GM18507 (cell line): ENCODE results near the gene EME1.
"Not testable (repeated sequence)": the region's sequence is repeated elsewhere in the genome, so short reads cannot be mapped to it uniquely, and the experiment has no call there.

Source experiments
- DNase-seq: peaks from one replicate; pipeline ENCODE4 v3.0.0; 2011; ENCODE audit warnings: low read depth; ENCODE audit not compliant: insufficient read length; ENCODE audit errors: extremely low spot score
- FAIRE-seq: peaks from 2 replicates; lab custom pipeline; 2011; peaks lifted over from hg19 to GRCh38; lab: Jason Lieb, UNC

EME1 gene

DNA sequence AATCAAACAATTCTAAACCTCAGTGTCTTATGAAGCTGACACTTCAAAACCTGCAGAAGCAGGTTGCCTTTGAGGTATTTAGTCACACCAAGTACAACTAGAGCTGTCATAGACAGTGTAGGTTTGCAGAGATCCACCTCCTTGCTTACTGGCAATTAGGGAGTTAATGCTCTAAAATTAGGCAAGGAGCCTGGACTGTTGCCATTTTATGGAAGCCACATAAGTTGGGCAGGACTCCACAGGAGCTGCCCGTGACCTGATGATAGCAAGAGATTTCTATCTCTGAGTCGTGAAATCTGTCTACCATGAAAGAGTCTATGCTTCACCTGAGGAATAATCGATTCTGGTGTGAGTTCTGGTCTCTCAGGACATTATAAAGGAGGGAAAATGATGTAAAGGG, 8.9 kb downstream of the EME1 start:
- FAIRE-seq (no peak), DNase-seq (no peak)

DNA sequence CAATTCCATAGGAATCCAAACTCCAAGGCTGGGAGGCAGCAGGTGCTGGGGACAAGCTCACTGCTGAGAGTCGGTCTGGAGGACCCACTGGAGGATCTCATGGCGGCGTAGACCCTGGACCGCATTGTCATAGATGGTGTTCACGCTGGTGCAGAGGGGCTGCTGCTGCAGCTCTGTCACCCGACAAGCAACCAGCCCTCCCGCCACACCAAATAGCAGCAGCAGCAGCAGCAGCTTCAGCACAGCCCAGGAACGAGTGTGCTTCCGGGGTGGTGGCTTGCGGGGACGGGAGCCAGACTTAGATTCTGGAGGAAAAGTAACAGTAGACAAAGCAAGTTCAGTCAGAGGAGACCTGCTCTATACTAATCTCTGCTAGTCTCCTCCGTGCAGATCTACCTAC, 9.9 kb downstream of the EME1 start:
- DNase-seq (no peak), FAIRE-seq (no peak)

DNA sequence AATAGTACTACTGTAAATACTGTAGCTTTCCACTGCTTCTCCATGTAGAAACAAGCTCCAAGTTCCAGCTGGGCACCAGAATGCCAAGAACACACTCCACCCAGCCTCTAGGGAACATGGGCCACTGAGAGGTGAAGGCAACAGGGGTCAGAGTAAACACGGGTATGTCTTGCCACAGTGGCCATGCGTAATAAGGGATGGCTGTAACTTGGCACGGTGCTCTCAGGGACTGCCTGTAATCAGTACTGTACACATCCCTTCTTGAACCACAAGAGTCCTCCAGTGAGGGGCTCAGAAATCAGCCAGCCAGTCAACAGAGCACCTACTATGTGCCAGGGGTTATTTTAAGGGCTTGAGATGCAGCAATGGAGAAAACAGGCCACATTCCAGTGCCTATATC, 13.5 kb downstream of the EME1 start:
- DNase-seq (no peak), FAIRE-seq (no peak)

DNA sequence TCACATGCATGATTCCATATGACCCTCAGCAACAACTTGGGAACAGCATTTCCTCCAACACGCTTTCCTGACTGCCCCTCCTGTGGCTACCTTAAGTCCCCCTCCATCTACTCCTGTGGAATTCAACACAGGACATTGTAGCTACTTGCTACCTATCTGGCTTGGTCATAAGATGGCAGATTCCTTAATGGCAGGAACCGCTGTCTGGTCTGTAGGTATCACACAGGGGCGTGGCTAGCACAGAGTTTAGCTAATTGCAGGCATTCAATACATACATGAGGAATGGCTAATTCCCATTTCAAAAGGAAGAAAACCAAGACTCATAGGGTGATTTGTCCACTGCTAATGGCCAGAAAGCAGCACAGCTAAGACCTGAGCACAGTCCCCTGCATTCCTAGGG, 15.7 kb downstream of the EME1 start:
- no peak for FAIRE-seq
- no peak for DNase-seq

DNA sequence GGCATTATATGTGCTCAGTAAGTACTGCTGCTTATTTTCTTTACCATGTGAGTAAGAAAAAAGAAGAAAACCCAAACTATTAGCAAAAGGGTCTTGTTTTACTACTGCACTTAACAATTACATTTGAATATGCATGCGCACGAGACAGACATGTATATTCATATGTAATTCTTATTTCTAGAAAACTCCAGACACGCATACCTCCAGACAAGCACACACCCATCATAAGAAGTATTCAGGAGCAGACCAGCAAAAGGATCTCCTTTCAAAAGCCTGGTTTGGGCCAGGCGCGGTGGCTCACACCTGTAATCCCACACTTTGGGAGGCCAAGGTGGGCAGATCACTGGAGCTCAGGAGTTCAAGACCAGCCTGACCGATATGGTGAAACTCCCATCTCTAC, 16.5 kb downstream of the EME1 start:
- no peak for DNase-seq
- no peak for FAIRE-seq

DNA sequence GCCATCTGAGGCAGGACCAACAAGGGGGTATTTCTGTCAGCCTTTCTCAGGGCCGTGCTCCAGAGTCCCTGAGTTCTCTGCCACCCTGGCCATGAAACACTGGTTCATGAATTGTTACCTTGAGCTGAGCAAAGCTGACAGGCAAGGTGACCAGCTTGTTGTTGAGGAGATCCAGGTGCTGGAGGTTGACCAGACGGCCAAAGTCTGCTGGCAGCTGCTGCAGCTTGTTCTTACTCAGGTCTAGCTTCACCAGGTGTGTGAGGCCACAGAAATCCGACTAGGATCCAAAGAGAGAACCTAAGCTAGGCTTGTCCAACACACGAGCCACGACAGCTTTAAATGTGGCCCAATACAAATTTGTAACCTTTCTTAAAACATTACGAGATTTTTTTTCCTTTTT, 19.6 kb downstream of the EME1 start:
- no peak for FAIRE-seq

DNA sequence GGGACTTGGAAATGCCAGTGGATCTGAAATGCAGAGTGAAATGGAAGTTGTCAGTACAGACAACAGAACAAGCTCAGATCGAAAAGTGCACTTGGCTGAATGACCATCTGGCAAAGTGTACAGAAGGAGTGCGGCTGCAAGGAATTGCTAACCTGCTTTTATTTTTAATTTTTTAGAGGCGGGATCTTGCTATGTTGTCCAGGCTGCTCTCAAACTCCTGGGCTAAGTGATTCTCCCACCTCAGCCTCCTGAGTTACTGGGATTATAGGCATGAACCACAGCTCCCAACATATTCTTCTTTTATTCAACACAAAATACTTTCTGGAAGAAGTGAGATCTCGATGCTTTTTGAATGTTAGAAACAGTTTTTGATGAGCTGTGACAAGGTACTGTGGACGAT, 20.7 kb downstream of the EME1 start:
- DNase-seq (no peak), FAIRE-seq (no peak)

More for the DNA sequence above, 19.6 kb downstream of the EME1 start:
- DNase-seq = no peak

DNA sequence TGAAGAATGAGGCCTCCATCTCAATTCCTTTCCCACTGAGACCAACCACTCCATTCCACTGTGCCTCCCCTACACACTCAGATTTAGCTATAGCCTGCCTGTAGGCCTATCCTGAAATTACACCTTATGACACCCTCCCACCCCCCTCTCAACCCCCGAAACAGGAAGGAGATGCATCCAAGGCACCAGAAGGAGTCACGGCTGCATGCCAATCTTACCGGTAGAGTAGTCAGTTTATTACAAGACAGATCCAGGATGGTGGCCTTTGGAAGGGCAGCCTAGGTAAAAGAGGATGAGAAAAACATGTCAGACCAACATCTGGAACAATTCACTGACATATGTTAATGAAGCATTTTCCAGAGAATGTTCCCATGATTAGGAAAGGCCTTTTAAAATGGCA, 21.7 kb downstream of the EME1 start:
- FAIRE-seq (no peak), DNase-seq (no peak)

DNA sequence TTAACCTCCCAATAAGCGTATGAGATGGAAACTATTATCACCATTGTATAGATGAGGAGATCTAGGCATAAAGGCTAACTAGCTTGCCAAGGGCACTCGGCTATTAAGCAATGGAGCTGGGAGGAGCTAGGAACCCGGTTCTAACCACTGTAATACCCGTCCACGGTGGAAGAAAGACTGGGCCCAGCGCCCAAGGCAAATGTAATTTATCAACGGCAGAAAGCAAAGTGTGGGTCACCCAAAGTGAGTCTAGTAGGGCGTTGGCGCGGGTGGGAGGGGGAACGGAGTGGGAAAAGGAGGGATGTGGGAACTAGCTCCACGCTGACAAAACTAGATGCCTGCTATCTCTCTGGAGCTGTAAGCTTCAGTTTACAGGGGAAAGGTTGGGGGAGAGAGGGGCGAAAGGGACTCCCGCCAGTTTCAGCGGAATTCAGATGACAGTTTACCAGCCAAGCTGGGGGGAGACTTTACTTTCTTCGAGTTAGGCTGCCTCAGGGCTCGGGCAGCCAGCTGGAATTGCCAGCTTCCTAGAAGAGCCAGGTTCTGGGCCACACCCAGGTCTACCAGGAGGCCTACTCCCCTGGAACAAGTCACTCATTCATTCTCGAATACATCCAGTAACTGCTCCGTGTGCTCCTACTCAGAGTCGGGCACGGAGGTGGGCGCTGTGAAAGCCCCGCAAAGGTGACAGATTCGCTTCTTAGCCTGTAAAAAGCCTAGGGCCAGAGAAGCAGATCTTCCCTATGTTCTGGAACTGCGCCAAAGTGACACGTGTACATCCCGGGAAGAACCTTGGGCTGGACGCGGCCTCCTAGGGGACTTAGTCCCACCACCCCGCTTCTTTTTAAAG, 23.5 kb downstream of the EME1 start:
- DNase-seq = no peak
- no peak for FAIRE-seq

DNA sequence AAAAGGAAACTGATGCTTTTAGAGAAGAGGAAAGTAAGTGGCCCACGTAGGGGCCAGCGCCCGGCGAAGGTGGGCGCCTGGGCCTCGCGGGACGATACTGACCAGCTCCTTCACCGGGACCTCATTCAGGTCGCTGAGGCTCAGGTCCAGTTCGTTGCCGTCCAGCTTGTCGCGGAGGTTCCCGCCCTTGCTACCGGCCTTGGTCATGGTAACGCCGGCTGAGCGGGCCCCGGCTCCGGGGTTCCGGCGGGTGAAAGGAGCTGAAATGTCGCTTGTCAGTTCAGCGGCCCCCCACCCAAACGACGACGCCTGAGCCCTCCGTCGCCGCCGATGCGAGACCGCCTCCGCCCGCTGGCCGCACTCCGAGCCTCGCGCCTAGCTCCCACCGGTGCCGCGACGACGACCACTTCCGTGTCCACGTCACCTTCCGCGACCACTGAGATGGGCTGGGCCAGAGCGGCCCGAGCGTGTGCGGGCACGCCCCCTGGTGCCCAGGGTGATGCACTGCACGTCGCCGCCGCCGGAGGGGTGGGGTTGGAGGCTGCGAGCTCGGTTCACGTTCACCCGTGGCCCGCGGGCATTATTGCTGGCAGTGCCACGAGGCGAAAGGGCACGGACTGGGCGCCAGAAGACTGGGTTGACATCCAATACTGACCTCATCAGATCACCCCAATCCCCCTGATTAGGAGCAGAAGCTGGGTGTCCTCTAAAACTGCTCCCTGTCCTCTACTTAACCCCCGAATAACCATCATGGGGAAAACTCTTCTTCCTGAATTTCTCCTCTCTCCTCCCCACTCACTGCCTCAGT, 24.3 kb downstream of the EME1 start, which contains the start of gene LRRC59:
LRRC59 (minus strand) TSS at position 413 of the 808 bp plus-strand sequence; CDS start at position 207, 206 bp downstream.
- FAIRE-seq (peak; percentile 92), DNase-seq (peak; percentile 88)

DNA sequence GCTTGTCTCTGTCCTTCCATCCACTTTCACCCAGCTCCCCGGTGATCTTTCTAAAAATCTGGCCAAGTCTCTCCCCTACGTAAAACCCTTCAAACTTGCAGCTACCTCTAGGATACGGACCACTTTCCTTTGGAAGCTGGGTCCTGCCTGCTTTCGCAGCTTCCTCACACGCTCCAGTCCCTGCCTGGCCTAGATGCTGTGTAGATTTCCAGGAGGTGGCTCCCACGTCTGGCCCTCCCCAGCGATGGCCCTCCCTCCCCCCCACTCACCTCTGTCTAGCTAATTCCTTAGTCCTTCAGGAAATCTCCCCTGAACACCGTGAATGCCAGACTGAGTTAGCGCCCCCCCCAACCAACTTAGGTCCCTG, 24.9 kb downstream of the EME1 start:
- FAIRE-seq (no peak), DNase-seq (no peak)

DNA sequence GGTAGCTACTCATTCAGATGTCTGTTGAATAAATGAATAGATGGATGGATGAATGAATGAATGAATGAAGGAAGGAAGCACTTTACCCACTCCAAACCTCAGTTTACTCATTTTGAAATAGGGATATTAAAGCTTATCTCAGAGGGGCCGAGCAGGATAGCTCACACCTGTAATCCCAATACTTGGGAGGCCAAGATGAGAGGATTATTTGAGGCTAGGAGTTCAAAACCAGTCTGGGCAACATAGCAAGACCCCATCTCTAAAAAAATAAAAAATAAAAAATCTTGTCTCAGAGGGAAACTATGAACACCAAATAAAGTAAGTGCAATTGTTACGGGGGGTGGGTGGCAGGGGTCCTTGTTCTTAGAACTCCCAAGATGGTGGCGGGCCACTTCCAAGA, 25.6 kb downstream of the EME1 start:
- not testable (repeated sequence) for DNase-seq, FAIRE-seq

DNA sequence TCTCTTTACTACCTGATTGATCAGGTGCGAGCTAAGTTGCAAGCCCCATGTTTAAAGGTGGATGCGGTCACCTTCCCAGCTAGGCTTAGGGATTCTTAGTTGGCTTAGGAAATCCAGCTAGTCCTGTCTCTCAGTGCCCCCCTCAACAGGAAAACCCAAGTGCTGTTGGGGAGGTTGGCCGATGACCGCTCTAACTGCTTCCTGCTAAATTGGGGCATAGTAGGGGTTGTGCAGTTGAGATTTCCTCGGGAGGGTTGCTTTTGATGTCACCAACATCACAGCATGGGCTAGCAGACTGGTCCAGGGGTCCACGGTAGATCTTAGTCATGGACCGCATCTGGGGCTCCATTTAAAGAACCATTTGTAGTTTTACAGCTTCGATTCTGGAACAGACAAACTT, 26.6 kb downstream of the EME1 start:
- DNase-seq, FAIRE-seq: not testable (repeated sequence)

DNA sequence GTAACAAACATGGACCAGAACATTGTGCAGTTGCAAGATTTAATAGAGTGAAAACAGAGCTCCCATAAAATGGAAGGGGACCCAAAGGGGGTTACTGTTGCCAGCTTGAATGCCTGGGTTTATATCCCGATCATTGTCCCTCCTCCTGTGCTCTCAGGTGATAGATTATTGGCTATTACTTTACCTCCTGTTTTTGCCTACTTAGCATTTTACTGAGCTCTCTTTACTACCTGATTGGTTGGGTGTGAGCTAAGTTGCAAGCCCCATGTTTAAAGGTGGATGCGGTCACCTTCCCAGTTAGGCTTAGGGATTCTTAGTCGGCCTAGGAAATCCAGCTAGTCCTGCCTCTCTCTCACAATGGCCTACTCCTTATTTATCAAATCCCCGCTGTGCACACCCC, 32.3 kb downstream of the EME1 start:
- not testable (repeated sequence) for DNase-seq, FAIRE-seq

DNA sequence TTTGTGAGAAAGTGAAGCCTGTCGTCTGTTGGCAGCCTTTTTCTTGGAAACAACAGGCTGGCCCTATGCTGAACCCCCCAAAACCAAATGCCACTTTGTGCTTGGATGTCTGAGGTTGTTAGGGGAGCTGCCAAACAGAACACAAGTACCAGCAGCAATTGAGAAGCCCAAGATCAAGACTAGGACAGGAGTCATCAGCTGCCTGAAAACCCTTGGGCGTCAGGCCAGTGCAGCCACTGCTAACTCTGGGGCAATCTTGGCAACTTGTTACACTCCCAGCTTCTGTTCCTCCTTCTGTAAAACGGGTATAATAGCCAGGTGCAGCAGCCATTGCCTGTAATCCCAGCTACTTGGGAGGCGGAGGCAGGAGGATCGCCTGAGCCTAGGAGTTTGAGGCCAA, 33.5 kb downstream of the EME1 start:
- FAIRE-seq (no peak), DNase-seq (no peak)

DNA sequence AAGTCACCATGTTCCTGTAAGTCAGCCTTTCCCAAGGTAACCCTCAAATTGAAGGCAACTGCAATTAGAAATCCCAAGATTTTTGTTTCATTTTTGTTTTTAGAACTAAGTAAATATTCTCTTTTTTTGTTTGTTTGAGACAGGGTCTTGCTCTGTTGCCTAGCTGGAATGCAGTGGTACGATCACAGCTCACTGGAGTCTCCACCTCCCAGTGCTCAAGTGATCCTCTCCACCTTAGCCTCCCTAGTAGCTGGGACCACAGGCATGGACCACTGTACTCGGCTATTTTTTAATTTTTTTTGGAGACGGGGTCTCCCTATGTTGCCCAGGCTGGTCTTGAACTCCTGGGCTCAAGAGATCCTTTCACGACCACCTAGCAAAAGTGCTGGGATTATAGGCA, 34.9 kb downstream of the EME1 start:
- FAIRE-seq = no peak

DNA sequence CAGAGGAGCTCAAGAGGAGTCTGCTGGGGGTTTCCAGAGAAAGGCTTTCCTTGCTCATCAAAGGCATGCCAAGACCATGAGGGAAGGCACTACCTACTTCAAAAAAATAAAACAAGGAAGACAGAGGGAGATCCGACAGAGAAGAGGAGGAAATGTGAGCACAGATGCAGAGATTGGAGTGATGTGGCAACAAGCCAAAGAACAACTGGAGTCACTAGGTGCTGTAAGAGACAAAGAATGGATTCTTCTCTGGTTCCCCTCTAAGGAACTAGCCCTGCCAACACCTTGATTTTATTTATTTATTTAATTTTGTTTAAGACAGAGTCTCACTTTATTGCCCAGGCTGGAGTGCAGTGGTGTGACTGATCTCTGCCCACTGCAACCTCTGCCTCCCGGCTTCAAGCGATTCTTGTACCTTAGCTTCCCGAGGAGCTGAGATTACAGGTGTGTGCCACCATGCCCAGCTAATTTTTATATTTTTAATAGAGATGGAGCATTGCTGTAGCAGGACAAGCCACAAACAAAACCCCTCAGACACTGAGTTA, 39.2 kb downstream of the EME1 start:
- DNase-seq (no peak), FAIRE-seq (no peak)

More for the DNA sequence above, 34.9 kb downstream of the EME1 start:
- DNase-seq = no peak

DNA sequence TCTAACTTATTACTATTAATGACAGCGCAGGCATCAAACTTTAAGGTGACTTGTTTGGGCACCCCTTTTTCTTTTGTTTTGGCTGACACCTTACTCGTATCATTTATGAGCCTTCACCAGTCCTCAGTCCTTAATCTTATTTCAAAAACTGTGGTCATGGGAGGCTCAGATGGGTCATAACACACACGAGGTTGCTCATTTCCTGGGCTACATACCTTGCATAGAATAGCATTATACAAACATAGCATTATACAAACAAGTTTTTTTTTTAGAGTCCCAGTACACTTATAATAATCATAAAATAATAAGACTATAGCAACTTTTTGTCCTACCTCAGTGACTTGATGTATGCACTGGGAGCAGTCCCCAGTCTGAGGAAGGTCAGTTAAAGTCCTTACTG, 41.8 kb downstream of the EME1 start:
- no peak for DNase-seq
- no peak for FAIRE-seq

DNA sequence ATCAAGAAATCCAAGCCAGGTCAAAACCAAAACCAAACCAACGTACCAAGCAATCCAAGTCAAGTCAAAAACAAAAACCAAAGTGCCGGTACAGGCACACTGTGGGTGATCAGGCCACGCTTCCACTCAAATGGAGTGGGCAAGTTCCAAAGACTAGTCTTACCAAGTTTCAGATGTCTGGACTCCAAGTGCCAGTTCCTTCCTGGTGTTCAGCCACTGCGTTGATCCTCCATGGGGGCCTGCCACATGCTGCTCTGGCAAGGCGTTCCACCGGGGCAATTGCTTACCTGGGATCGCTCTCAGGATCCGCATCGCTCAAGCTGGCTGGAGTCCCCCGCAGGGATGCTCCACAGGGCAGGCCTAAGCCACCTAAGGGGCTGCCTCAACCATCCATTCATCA, 46.5 kb downstream of the EME1 start:
- not testable (repeated sequence) for DNase-seq, FAIRE-seq

DNA sequence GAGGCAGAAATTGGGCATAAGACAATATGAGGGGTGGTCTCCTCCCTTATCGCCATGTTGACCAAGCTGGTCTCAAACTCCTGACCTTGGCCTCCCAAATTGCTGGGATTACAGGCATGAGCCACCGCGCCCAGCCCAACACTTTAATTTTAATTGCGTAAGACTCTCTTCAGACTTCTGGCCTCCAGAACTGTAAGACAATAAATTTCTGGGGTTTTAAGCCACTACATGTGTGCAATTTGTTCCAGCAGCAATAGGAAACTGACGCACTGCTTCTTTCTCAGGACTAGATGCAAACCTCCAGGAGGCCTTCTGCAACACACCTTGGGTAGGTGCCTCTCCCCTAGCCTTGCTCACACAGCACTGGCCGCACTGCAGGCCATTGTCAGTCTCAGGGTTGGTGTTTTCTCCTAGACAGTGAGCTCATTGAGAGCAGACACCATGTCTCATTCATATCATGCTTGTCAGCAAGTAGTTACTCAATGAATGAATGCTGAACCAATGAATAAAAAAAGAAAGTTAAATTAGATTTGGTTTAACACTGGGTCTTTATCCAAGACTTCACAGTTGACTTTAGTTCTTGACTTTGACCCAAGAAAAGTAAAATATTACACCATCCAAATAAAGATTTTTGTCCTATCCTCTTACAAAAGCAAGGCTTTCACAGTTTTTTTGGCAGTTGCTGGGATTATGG, 47.5 kb downstream of the EME1 start:
- FAIRE-seq (no peak), DNase-seq (no peak)
